ENCODE measurements around the gene LSS.
"Not testable (repeated sequence)": the region's sequence is repeated elsewhere in the genome, so short reads cannot be mapped to it uniquely, and the experiment has no call there.

LSS gene

GRCh38 chr21:46226920-46227599, 1.5 kb downstream of the LSS start:
- Histone ChIP-seq H3K4me3 (ENCODE audit: low read depth, low read length) (no peak overlapping the region), H3K4me1 (no peaks in the 10 kb centered on the region), H3K9ac (no peak overlapping the region), H3K79me2 (no peaks in the 10 kb centered on the region), H3K36me3 (ENCODE audit: control insufficient read depth, insufficient read depth, low read length) (no peaks in the 10 kb centered on the region), H3K27me3 (ENCODE audit: control insufficient read depth, insufficient read depth, low read length) (no peaks in the 10 kb centered on the region), H3K4me2 (ENCODE audit: low read length) (no peak overlapping the region), H2AFZ (no peak overlapping the region), H3K9me3 (ENCODE audit: control insufficient read depth, low read length) (no peaks in the 10 kb centered on the region), H3K27ac (no peak overlapping the region)
- no peak for TF ChIP-seq CTCF (IDR thresholded peaks at IDR 0.05)

GRCh38 chr21:46226146-46226545, 2.4 kb downstream of the LSS start:
- Histone ChIP-seq H3K79me2 (no peaks in the 10 kb centered on the region), H3K4me3 (ENCODE audit: low read depth, low read length) (no peak overlapping the region), H2AFZ (no peak overlapping the region), H3K27ac (no peak overlapping the region), H3K4me1 (no peaks in the 10 kb centered on the region), H3K4me2 (ENCODE audit: low read length) (no peak overlapping the region), H3K27me3 (ENCODE audit: control insufficient read depth, insufficient read depth, low read length) (no peaks in the 10 kb centered on the region), H3K36me3 (ENCODE audit: control insufficient read depth, insufficient read depth, low read length) (no peaks in the 10 kb centered on the region), H3K9me3 (ENCODE audit: control insufficient read depth, low read length) (no peaks in the 10 kb centered on the region), H3K9ac (no peak overlapping the region)
- no peak for TF ChIP-seq CTCF (IDR thresholded peaks at IDR 0.05)

GRCh38 chr21:46223661-46224060, 4.9 kb downstream of the LSS start:
- not testable (repeated sequence) for H3K9me3 ChIP-seq (ENCODE audit: control insufficient read depth, low read length); H3K36me3 ChIP-seq (ENCODE audit: control insufficient read depth, insufficient read depth, low read length); H3K9ac ChIP-seq; H3K27me3 ChIP-seq (ENCODE audit: control insufficient read depth, insufficient read depth, low read length); H2AFZ ChIP-seq; H3K79me2 ChIP-seq; H3K4me1 ChIP-seq; H3K4me2 ChIP-seq (ENCODE audit: low read length); H3K4me3 ChIP-seq (ENCODE audit: low read depth, low read length); H3K27ac ChIP-seq

GRCh38 chr21:46223217-46223616, 5.4 kb downstream of the LSS start:
- Histone ChIP-seq H3K9me3 (ENCODE audit: control insufficient read depth, low read length) (no peaks in the 10 kb centered on the region), H3K9ac (no peak overlapping the region), H3K27ac (no peak overlapping the region), H3K36me3 (ENCODE audit: control insufficient read depth, insufficient read depth, low read length) (no peaks in the 10 kb centered on the region), H3K79me2 (no peaks in the 10 kb centered on the region), H3K27me3 (ENCODE audit: control insufficient read depth, insufficient read depth, low read length) (no peaks in the 10 kb centered on the region), H3K4me1 (no peaks in the 10 kb centered on the region), H2AFZ (no peak overlapping the region), H3K4me2 (ENCODE audit: low read length) (no peak overlapping the region), H3K4me3 (ENCODE audit: low read depth, low read length) (no peak overlapping the region)
- no peak for TF ChIP-seq CTCF (IDR thresholded peaks at IDR 0.05)

GRCh38 chr21:46222436-46223116, 6.0 kb downstream of the LSS start:
- Histone ChIP-seq H3K4me3 (ENCODE audit: low read depth, low read length) (no peak overlapping the region), H3K36me3 (ENCODE audit: control insufficient read depth, insufficient read depth, low read length) (no peaks in the 10 kb centered on the region), H3K9me3 (ENCODE audit: control insufficient read depth, low read length) (no peaks in the 10 kb centered on the region), H3K9ac (no peak overlapping the region), H3K27ac (no peak overlapping the region), H3K27me3 (ENCODE audit: control insufficient read depth, insufficient read depth, low read length) (no peaks in the 10 kb centered on the region), H3K4me2 (ENCODE audit: low read length) (no peak overlapping the region), H3K79me2 (no peaks in the 10 kb centered on the region), H3K4me1 (no peaks in the 10 kb centered on the region), H2AFZ (no peak overlapping the region)
- no peak for TF ChIP-seq CTCF (IDR thresholded peaks at IDR 0.05)
